HepG2 (cell line): ENCODE data around the gene SDK1. TPM values are rescaled to one million over a fixed set of nuclear protein-coding genes. Genes with fewer than 3 reads are reported as not detected.

Source experiments
- ATAC-seq: fragments of 200-7000 bp; cut with Tn5 transposase; 3 replicates; pipeline ENCODE4 v1.9.1; 2020; ENCODE audit warnings: mild to moderate bottlenecking, moderate library complexity
- BruUV-seq: library from RNA; stranded (reverse); fragments of 400-500 nt; replicated peaks from 2 replicates; lab custom pipeline; 2021; lab: Mats Ljungman, UMichigan
- CTCF ChIA-PET: fragments of 300-600 bp; formaldehyde crosslinking; extraction: SDS; loops from one replicate; lab custom pipeline; 2021; ENCODE audit warnings: low total read pairs, inconsistent platforms, low intra/inter-chr PET ratio; lab: Yijun Ruan, JAX
- POLR2A ChIA-PET: fragments of 350-600 bp; sonication (Branson Sonifier 250); formaldehyde crosslinking; loops from one replicate; lab custom pipeline; 2020; ENCODE audit warnings: antibody characterized with exemption, inconsistent platforms; lab: Yijun Ruan, JAX
- DNase-seq: peaks from one replicate; pipeline ENCODE4 v3.0.0-alpha.2; 2015; ENCODE audit warnings: low spot score
- FAIRE-seq: peaks from 3 replicates; lab custom pipeline; 2011; peaks lifted over from hg19 to GRCh38; lab: Jason Lieb, UNC
- H2AFZ ChIP-seq: one replicate; pipeline ENCODE4 v1.6.1; 2011; ENCODE audit warnings: low read length, inconsistent platforms
- H3K27ac ChIP-seq: fragments of 300-600 bp; 3 replicates; pipeline ENCODE4 v1.8.0; 2011; ENCODE audit warnings: mixed run types, mild to moderate bottlenecking, mixed read lengths, low read length, inconsistent platforms; ENCODE audit not compliant: insufficient read depth; ENCODE audit errors: extremely low read length
- H3K27me3 ChIP-seq, 2 experiments: fragments of 200-600 bp in 1 of 2; 2 replicates in 1 of 2; 3 replicates in 1 of 2; pipeline versions ENCODE4 v1.6.0 to v1.8.0; 2011; ENCODE audit warnings: low read length in 2 of 2, mild to moderate bottlenecking in 2 of 2, moderate library complexity in 2 of 2, inconsistent platforms in 1 of 2; ENCODE audit not compliant: insufficient read depth in 2 of 2, control insufficient read depth in 1 of 2
- H3K36me3 ChIP-seq, 2 experiments: fragments of 200-600 bp in 1 of 2; replicated peaks in 1 of 2; 2 replicates in 1 of 2; 3 replicates in 1 of 2; pipeline versions ENCODE4 v1.5.1 to v1.8.0; 2011; ENCODE audit warnings: low read length in 2 of 2, inconsistent platforms in 1 of 2; ENCODE audit not compliant: insufficient read depth in 2 of 2, control insufficient read depth in 1 of 2
- H3K4me1 ChIP-seq: 2 replicates; pipeline ENCODE4 v1.5.1; 2012; ENCODE audit warnings: low read length, inconsistent platforms; ENCODE audit not compliant: insufficient read depth
- H3K4me2 ChIP-seq: 2 replicates; pipeline ENCODE4 v1.6.0; 2011; ENCODE audit warnings: low read depth, low read length, inconsistent platforms
- H3K4me3 ChIP-seq, 3 experiments: fragments of 200-600 bp in 1 of 3; sonication (generic), shearing (Covaris generic) in 1 of 3; replicated peaks in 1 of 3; 2 replicates each; pipeline ENCODE4 v1.5.1; 2011 to 2016; ENCODE audit warnings: low read length in 3 of 3, inconsistent platforms in 2 of 3, low read depth in 2 of 3, mild to moderate bottlenecking in 2 of 3, control low read depth in 1 of 3, mixed read lengths in 1 of 3; ENCODE audit not compliant: insufficient read depth in 1 of 3
- H3K79me2 ChIP-seq: one replicate; pipeline ENCODE4 v1.6.1; 2011; ENCODE audit warnings: low read length, inconsistent platforms; ENCODE audit not compliant: insufficient read depth
- H3K9ac ChIP-seq: 2 replicates; pipeline ENCODE4 v1.6.0; 2011; ENCODE audit warnings: mild to moderate bottlenecking, low read depth, low read length, inconsistent platforms; ENCODE audit not compliant: insufficient read depth
- H3K9me3 ChIP-seq: 2 replicates; pipeline ENCODE4 v1.5.1; 2012; ENCODE audit warnings: mild to moderate bottlenecking, low read length
- H4K20me1 ChIP-seq: 2 replicates; pipeline ENCODE4 v1.6.0; 2011; ENCODE audit warnings: inconsistent platforms, mild to moderate bottlenecking, low read length, moderate library complexity; ENCODE audit not compliant: insufficient read depth
- AKAP8 ChIP-seq: sonication (generic); formaldehyde crosslinking; IDR thresholded peaks from 2 replicates; pipeline ENCODE4 v1.5.1; 2020; ENCODE audit warnings: mild to moderate bottlenecking, missing genetic modification reagents
- BATF2 ChIP-seq: sonication (generic); formaldehyde crosslinking; IDR thresholded peaks from 2 replicates; pipeline ENCODE4 v1.8.0; 2022; ENCODE audit warnings: mild to moderate bottlenecking, missing genetic modification reagents, moderate library complexity
- HOMEZ ChIP-seq: IDR thresholded peaks from 2 replicates; pipeline ENCODE4 v1.6.1; 2016; ENCODE audit warnings: low read depth
- KDM5B ChIP-seq: sonication (generic); formaldehyde crosslinking; IDR thresholded peaks from 2 replicates; pipeline ENCODE4 v1.4.0; 2020; ENCODE audit warnings: missing genetic modification reagents, mild to moderate bottlenecking, borderline replicate concordance
- PRDM10 ChIP-seq: sonication (generic); formaldehyde crosslinking; IDR thresholded peaks from 2 replicates; pipeline ENCODE4 v1.4.0; 2020; ENCODE audit warnings: low read depth, missing genetic modification reagents
- THAP9 ChIP-seq: sonication (generic); formaldehyde crosslinking; IDR thresholded peaks from 2 replicates; pipeline ENCODE4; 2020; ENCODE audit warnings: missing genetic modification reagents, mild to moderate bottlenecking, borderline replicate concordance
- USF2 ChIP-seq, 2 experiments: sonication (generic) in 1 of 2; formaldehyde crosslinking in 1 of 2; IDR thresholded peaks; 2 replicates each; pipeline versions ENCODE4 v1.5.1 to v1.6.1; 2011 to 2020; ENCODE audit warnings: borderline replicate concordance in 1 of 2, low read depth in 1 of 2, low read length in 1 of 2, mild to moderate bottlenecking in 1 of 2, missing genetic modification reagents in 1 of 2, moderate library complexity in 1 of 2
- ZNF747 ChIP-seq: sonication (generic); formaldehyde crosslinking; IDR thresholded peaks from 2 replicates; pipeline ENCODE4 v1.8.1; 2023; ENCODE audit warnings: missing genetic modification reagents, mild to moderate bottlenecking, borderline replicate concordance
- WGBS: methylation state at CpG from one replicate; pipeline ENCODE4 v1.1.6; 2017; ENCODE audit warnings: low lambda C conversion rate; 5-methylcytosine and 5-hydroxymethylcytosine counted together
- in situ Hi-C: cut with HindIII; loops from 2 replicates; pipeline ENCODE4 v1.10.0; 2017; ENCODE audit warnings: low pct_unique_long_range_greater_than_20kb; ENCODE audit not compliant: extremely low pct_ligation_motif_present
- intact Hi-C: fragments of 100-400 bp; cut with micrococcal nuclease; formaldehyde crosslinking; loops from one replicate; pipeline ENCODE4 v1.10.0; 2022; ENCODE audit not compliant: unreplicated experiment
- polyA plus RNA-seq, 8 experiments: library from polyadenylated mRNA; depleted of rRNA in 3 of 8; stranded (reverse) in 7 of 8; unstranded in 1 of 8; fragments of >200 nt; fragmentation: Illumina TruSeq in 4 of 8; extraction: Trizol in 4 of 8; gene quantifications; 2 replicates each; pipeline versions ENCODE4 v1.2.1 to v1.2.3, GENCODE V29; 2011 to 2016; ENCODE audit warnings: low read depth in 4 of 8, missing spikeins in 1 of 8, mixed read lengths in 1 of 8; ENCODE audit not compliant: insufficient read depth in 1 of 8
- total RNA-seq, 5 experiments: library from RNA; depleted of rRNA; stranded (reverse); fragments of >200 nt; fragmentation: Illumina TruSeq; extraction: Trizol; gene quantifications; 2 replicates each; pipeline ENCODE4 v1.2.3, GENCODE V29; 2016; ENCODE audit warnings: low read depth in 1 of 5

SDK1 gene
- total and polyA plus RNA-seq, 2 of the 13 experiments (the other 11 are each of a cell fraction or from before 2014, with no cell fraction given), result 0.35 to 2.4 TPM

- intact Hi-C loops, result no loop called here
- ATAC-seq (no peak), DNase-seq (no peak), FAIRE-seq (no peak)
- BruUV-seq, result no TSS peak
- no peak overlapping the region for H3K4me3 ChIP-seq
- H3K36me3 ChIP-seq, result no peaks in the 10 kb centered on the region
- no peak overlapping the region for H3K27ac ChIP-seq
- H3K27me3 ChIP-seq, result no peaks in the 10 kb centered on the region
- CTCF ChIA-PET, result no interaction called here
- H3K9ac ChIP-seq, result no peak overlapping the region
- H3K4me1 ChIP-seq, result no peaks in the 10 kb centered on the region
- no peak overlapping the region for H3K4me2 ChIP-seq
- no peaks in the 10 kb centered on the region for H3K9me3 ChIP-seq
- 82% methylated on average over 17 of the region's 22 CpGs for WGBS
- no peak overlapping the region for H2AFZ ChIP-seq
- POLR2A ChIA-PET, result no interaction called here
- no peaks in the 10 kb centered on the region for H3K79me2 ChIP-seq
- in situ Hi-C loops, result loop anchor here (10.0 kb wide), 1 partner anchor 247 kb away; no protein-coding TSS in a partner anchor
- H4K20me1 ChIP-seq, result no peaks in the 10 kb centered on the region
- no peak for TF ChIP-seq KDM5B (CRISPR knock-in tag)
- TF ChIP-seq ZNF747 (CRISPR knock-in tag), result no peak
- no peak for TF ChIP-seq AKAP8 (CRISPR knock-in tag)
- TF ChIP-seq HOMEZ (CRISPR knock-in tag), result no peak
- TF ChIP-seq PRDM10 (CRISPR knock-in tag), result no peak
- TF ChIP-seq BATF2 (CRISPR knock-in tag), result no peak
- TF ChIP-seq THAP9 (CRISPR knock-in tag), result no peak
- no peak for TF ChIP-seq USF2 (IDR thresholded peaks at IDR 0.05; ENCODE audit: low read depth, low read length)
- no peak for TF ChIP-seq USF2 (CRISPR knock-in tag; IDR thresholded peaks at IDR 0.05; ENCODE audit: borderline replicate concordance)
These were observed 926.3 kb downstream of the SDK1 start for GRCh38 chr7:4227105-4228010.
